ENCODE results near the gene CCP110. TPM values are rescaled to one million over a fixed set of nuclear protein-coding genes. Genes with fewer than 3 reads are reported as not detected.

CCP110 gene
- total RNA-seq, 1 donor = 15.1 TPM

DNA sequence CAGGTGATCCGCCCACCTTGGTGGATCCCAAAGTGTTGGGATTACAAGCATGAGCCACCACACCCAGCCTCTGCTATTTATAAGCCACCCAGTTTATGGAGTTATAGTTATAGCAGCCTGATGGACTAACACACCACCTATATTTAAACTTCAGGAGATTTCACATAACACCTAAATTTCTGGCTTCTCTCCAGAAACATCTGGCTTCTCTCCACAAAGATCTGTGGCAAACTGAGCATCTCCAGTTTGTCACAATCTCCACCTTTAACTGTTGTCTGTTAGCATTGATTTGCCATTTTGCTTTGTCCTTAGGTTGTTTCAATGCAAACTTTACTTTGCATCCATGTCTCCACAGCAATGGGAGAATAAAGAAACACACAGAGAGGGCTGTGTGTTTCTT lies 41.5 kb upstream of the CCP110 start:
- DNase-seq (ENCODE audit: low read depth) = no peak
- TF ChIP-seq, protein P1, sequence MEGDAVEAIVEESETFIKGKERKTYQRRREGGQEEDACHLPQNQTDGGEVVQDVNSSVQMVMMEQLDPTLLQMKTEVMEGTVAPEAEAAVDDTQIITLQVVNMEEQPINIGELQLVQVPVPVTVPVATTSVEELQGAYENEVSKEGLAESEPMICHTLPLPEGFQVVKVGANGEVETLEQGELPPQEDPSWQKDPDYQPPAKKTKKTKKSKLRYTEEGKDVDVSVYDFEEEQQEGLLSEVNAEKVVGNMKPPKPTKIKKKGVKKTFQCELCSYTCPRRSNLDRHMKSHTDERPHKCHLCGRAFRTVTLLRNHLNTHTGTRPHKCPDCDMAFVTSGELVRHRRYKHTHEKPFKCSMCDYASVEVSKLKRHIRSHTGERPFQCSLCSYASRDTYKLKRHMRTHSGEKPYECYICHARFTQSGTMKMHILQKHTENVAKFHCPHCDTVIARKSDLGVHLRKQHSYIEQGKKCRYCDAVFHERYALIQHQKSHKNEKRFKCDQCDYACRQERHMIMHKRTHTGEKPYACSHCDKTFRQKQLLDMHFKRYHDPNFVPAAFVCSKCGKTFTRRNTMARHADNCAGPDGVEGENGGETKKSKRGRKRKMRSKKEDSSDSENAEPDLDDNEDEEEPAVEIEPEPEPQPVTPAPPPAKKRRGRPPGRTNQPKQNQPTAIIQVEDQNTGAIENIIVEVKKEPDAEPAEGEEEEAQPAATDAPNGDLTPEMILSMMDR (IDR thresholded peaks at IDR 0.05; ENCODE audit: insufficient read depth, low read depth, low read length) = no peak
- no peak overlapping the region for H3K4me3 ChIP-seq (ENCODE audit: low read depth, low read length)

DNA sequence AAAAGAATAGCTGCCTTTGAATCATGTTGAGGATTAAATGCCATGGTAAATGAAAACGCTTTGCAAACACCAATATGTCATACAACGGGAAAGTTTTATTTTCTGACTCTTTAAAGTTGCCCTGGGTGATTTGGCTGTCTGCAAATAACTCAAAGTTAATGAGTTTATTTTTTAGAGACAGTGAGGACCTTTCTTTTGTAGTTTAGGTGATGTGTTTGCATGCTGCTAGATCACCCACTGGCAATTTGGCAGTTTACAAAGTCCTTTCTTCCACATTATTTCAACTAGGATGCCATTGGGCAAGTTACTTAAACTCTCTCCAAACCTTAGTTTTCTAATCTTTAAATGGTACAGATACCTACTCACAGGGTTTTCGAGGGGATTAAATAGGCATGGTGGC lies 39.6 kb upstream of the CCP110 start:
- no peak overlapping the region for H3K4me3 ChIP-seq (ENCODE audit: low read depth, low read length)
- DNase-seq (ENCODE audit: low read depth) = no peak
- TF ChIP-seq, protein P1 (IDR thresholded peaks at IDR 0.05; ENCODE audit: insufficient read depth, low read depth, low read length) = no peak

DNA sequence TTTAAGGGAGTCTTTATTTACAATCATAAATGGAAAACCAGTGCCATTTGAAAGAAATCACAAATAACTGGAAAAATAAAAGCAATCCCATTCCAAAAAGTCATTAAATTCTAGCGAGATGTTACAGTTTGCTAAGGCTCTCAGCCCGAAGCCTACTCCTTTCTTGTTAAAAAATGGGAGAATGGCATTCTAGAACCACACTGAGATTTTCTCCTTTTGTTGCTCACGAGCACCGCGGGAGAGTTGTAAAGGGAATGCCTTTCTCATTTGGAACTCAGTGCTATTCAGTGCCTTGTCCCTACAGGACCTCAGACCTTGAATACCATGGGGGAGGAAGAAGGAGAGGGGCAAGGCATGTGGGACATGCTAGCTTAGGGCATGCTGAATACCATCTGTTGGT lies 38.1 kb upstream of the CCP110 start:
- H3K4me3 ChIP-seq (ENCODE audit: low read depth, low read length) = no peak overlapping the region
- DNase-seq (ENCODE audit: low read depth) = no peak
- TF ChIP-seq, protein P1 (IDR thresholded peaks at IDR 0.05; ENCODE audit: insufficient read depth, low read depth, low read length) = no peak

DNA sequence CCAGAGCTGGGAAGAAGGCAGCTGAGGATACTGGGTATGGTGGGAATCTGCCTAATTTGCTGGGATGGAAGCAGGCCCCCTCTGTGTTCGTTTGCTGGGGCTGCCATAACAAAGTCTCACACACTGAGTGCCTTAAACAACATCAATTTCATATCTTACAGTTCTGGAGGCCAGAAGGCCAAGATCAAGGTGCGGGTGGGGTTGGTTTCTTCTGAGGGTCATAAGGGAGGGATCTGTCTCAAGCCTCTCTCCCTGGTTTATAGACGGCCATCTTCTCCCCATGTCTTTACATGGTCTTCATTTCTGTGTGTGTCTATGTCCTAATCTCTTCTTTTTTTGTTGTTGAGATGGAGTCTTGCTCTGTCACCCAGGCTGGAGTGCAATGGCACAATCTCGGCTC lies 37.7 kb upstream of the CCP110 start:
- H3K4me3 ChIP-seq (ENCODE audit: low read depth, low read length) = no peak overlapping the region
- no peak for DNase-seq (ENCODE audit: low read depth)
- TF ChIP-seq, protein P1 (IDR thresholded peaks at IDR 0.05; ENCODE audit: insufficient read depth, low read depth, low read length) = no peak

DNA sequence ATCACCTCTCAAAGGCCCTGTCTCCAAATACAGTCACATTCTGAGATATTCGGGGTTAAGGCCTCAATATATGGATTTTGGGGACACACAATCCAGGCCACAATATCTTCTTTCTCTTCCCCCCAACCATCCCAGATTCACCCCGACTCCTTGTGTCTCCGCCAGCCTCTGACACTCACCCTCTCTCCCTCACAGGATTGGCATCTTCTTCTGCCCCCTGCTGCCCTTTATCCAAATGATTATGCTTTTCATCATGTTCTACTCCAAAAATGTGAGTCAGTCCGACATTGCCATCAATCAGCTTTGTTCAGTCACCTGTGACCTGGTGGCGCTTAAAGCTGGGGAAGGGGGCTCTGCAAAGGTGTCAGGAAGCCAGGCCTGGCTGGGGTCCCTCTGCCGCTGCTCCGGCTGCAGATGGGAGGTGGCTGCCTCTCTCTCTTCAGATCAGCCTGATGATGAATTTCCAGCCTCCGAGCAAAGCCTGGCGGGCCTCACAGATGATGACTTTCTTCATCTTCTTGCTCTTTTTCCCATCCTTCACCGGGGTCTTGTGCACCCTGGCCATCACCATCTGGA lies 36.9 kb upstream of the CCP110 start:
- H3K4me3 ChIP-seq (ENCODE audit: low read depth, low read length) = no peak overlapping the region
- TF ChIP-seq, protein P1 (IDR thresholded peaks at IDR 0.05; ENCODE audit: insufficient read depth, low read depth, low read length) = no peak
- no peak for DNase-seq (ENCODE audit: low read depth)

DNA sequence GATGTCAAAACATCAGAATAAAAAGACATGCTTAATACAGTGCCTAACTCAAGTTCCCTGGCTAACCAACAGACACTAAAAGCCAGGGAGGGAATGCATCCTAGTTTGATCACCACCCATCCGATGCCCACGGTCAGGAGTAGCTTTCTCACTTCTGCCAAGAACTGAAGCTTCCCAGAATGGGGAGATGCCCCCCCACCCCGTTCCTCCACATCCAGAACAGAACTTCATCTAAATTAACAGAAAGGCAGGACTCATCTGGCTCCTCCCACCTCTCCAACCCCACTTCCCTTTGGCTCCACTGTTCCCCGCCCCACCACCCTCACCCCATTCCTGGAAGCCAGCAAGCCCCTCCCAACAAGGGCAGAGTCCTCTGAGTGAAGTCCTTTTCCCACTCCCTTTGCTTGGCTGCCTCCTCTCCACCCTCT lies 35.5 kb upstream of the CCP110 start:
- no peak overlapping the region for H3K4me3 ChIP-seq (ENCODE audit: low read depth, low read length)
- TF ChIP-seq, protein P1 (IDR thresholded peaks at IDR 0.05; ENCODE audit: insufficient read depth, low read depth, low read length) = no peak
- DNase-seq (ENCODE audit: low read depth) = no peak

DNA sequence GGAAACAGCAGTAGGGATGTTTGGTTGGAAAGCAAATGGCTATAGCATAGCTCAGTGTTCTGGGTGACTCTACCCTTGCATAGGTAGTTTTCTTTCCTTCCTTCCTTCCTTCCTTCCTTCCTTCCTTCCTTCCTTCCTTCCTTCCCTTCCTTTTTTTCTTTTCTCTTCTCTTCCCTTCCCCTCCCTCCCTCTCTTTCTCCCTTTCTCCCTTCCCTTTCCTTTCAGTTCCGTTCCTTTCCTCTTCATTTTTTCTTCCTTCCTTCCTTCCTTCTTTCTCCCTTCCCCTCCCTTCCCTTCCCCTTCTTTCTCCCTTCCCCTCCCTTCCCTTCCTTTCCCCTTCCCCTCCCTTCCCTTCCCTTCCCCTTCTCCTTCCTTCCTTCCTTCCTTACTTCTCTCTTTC lies 33.1 kb upstream of the CCP110 start:
- TF ChIP-seq, protein P1 (IDR thresholded peaks at IDR 0.05; ENCODE audit: insufficient read depth, low read depth, low read length) = no peak
- no peak overlapping the region for H3K4me3 ChIP-seq (ENCODE audit: low read depth, low read length)
- no peak for DNase-seq (ENCODE audit: low read depth)
